OCI-LY3 (cell line): Measurements from ENCODE around the gene FBXL4.

Experiments used
- H2AFZ ChIP-seq: fragments of 200-600, 300-600 bp; shearing (Covaris generic); 2 replicates; pipeline ENCODE4 v1.6.0; 2014; ENCODE audit warnings: antibody characterized with exemption, low read depth, low read length
- H3K27ac ChIP-seq: fragments of 200-600, 300-600 bp; sonication (generic); 2 replicates; pipeline ENCODE4 v1.5.1; 2014; ENCODE audit warnings: mild to moderate bottlenecking, low read length, moderate library complexity, mixed read lengths
- H3K27me3 ChIP-seq: fragments of 200-600, 300-600 bp; sonication (generic); 2 replicates; pipeline ENCODE4 v1.6.1; 2014; ENCODE audit warnings: low read depth, low read length, mixed read lengths
- H3K36me3 ChIP-seq: fragments of 200-600, 300-600 bp; sonication (generic); replicated peaks from 2 replicates; pipeline ENCODE3; 2014; ENCODE audit warnings: low read depth, low read length, mixed read lengths
- H3K4me1 ChIP-seq: fragments of 300-600, 200-600 bp; sonication (generic); 2 replicates; pipeline ENCODE4 v1.6.1; 2014; ENCODE audit warnings: low read length, mixed read lengths
- H3K4me2 ChIP-seq: fragments of 200-600, 300-600 bp; sonication (generic); 2 replicates; pipeline ENCODE4 v1.6.1; 2014; ENCODE audit warnings: low read length, mixed read lengths
- H3K4me3 ChIP-seq: fragments of 300-600, 200-600 bp; sonication (generic); 2 replicates; pipeline ENCODE4 v1.5.1; 2014; ENCODE audit warnings: antibody characterized with exemption, mild to moderate bottlenecking, low read length, moderate library complexity
- H3K79me2 ChIP-seq: fragments of 300-600, 200-600 bp; shearing (Covaris generic); 2 replicates; pipeline ENCODE4 v1.6.1; 2014; ENCODE audit warnings: mild to moderate bottlenecking, low read length, mixed read lengths
- H3K9ac ChIP-seq: fragments of 300-600, 200-600 bp; shearing (Covaris generic); 2 replicates; pipeline ENCODE4 v1.6.0; 2014; ENCODE audit warnings: mild to moderate bottlenecking, low read length, moderate library complexity
- H3K9me3 ChIP-seq: fragments of 200-600, 300-600 bp; shearing (Covaris generic); 2 replicates; pipeline ENCODE4 v1.6.1; 2014; ENCODE audit warnings: low read length, mixed read lengths; ENCODE audit not compliant: insufficient read depth
- H4K20me1 ChIP-seq: fragments of 200-600, 300-600 bp; sonication (generic); 2 replicates; pipeline ENCODE4 v1.6.1; 2016; ENCODE audit warnings: low read length, mixed read lengths; ENCODE audit not compliant: insufficient read depth
- CTCF ChIP-seq: fragments of 200-600, 300-600 bp; sonication (generic); IDR thresholded peaks from 2 replicates; pipeline ENCODE4 v1.5.1; 2014; ENCODE audit warnings: antibody characterized with exemption, low read length, low read depth
- EZH2phosphoT487 ChIP-seq: fragments of 200-600 bp; shearing (Covaris generic); IDR thresholded peaks from 2 replicates; pipeline ENCODE4 v1.6.1; 2018; ENCODE audit warnings: antibody characterized with exemption, mixed run types, low read depth

The FBXL4 gene

GRCh38 chr6:98937351-98937750, 10.4 kb downstream of the FBXL4 start:
- H3K79me2 ChIP-seq = peaks cover 18% of the 10 kb centered on the region
- no peak overlapping the region for H3K4me3 ChIP-seq
- TF ChIP-seq CTCF = no peak
- no peak for TF ChIP-seq EZH2phosphoT487
- no peak overlapping the region for H3K27ac ChIP-seq
- no peak overlapping the region for H2AFZ ChIP-seq
- no peaks in the 10 kb centered on the region for H3K4me1 ChIP-seq
- H3K36me3 ChIP-seq = peaks cover 7% of the 10 kb centered on the region
- no peaks in the 10 kb centered on the region for H3K27me3 ChIP-seq
- H4K20me1 ChIP-seq = no peaks in the 10 kb centered on the region; the same call in 1 of the 2 replicates
- peaks cover 6% of the 10 kb centered on the region; the same call in 1 of the 2 replicates for H3K9me3 ChIP-seq
- H3K9ac ChIP-seq = no peak overlapping the region
- H3K4me2 ChIP-seq = no peak overlapping the region

GRCh38 chr6:98932381-98932780, 15.4 kb downstream of the FBXL4 start:
- Histone ChIP-seq H3K27ac (no peak overlapping the region), H4K20me1 (no peaks in the 10 kb centered on the region; the same call in 1 of the 2 replicates), H2AFZ (no peak overlapping the region), H3K4me3 (no peak overlapping the region), H3K4me1 (no peaks in the 10 kb centered on the region), H3K36me3 (no peaks in the 10 kb centered on the region), H3K4me2 (no peak overlapping the region), H3K9ac (no peak overlapping the region), H3K79me2 (no peaks in the 10 kb centered on the region), H3K27me3 (no peaks in the 10 kb centered on the region), H3K9me3 (no peaks in the 10 kb centered on the region)
- TF ChIP-seq CTCF (no peak), EZH2phosphoT487 (no peak)

- H3K27ac ChIP-seq = no peak overlapping the region
- no peak overlapping the region for H3K4me2 ChIP-seq
Observed at GRCh38 chr6:98931696-98932095, 16.1 kb downstream of the FBXL4 start.

GRCh38 chr6:98929498-98930060, 18.2 kb downstream of the FBXL4 start:
- no peak overlapping the region for H3K4me2 ChIP-seq
- H2AFZ ChIP-seq = no peak overlapping the region
- no peak overlapping the region for H3K27ac ChIP-seq
- no peak overlapping the region for H3K9ac ChIP-seq
- no peaks in the 10 kb centered on the region for H3K4me1 ChIP-seq
- H3K36me3 ChIP-seq = peaks cover 4% of the 10 kb centered on the region
- no peaks in the 10 kb centered on the region for H3K79me2 ChIP-seq
- no peak overlapping the region for H3K4me3 ChIP-seq
- no peaks in the 10 kb centered on the region for H3K27me3 ChIP-seq
- no peaks in the 10 kb centered on the region; the same call in 1 of the 2 replicates for H4K20me1 ChIP-seq
- no peaks in the 10 kb centered on the region for H3K9me3 ChIP-seq
- TF ChIP-seq CTCF (no peak), EZH2phosphoT487 (no peak)

More at GRCh38 chr6:98931696-98932095, 16.1 kb downstream of the FBXL4 start:
- Histone ChIP-seq H3K4me3 (no peak overlapping the region), H3K79me2 (no peaks in the 10 kb centered on the region), H3K36me3 (peaks cover 2% of the 10 kb centered on the region), H3K9ac (no peak overlapping the region), H3K27me3 (no peaks in the 10 kb centered on the region), H3K9me3 (no peaks in the 10 kb centered on the region), H4K20me1 (no peaks in the 10 kb centered on the region; the same call in 1 of the 2 replicates), H3K4me1 (no peaks in the 10 kb centered on the region), H2AFZ (no peak overlapping the region)
- TF ChIP-seq EZH2phosphoT487 = no peak
- no peak for TF ChIP-seq CTCF
